DND-41 (cell line): ENCODE measurements around the gene POLR2F.
"Not testable (repeated sequence)": the region's sequence is repeated elsewhere in the genome, so short reads cannot be mapped to it uniquely, and the experiment has no call there.

Experiments
- CTCF ChIP-seq: IDR thresholded peaks from 2 replicates; pipeline ENCODE4 v1.5.1; 2012; ENCODE audit warnings: borderline replicate concordance, low read length, moderate library complexity, mild to moderate bottlenecking; ENCODE audit not compliant: poor library complexity, severe bottlenecking; ENCODE audit errors: extremely low read depth
- EZH2 ChIP-seq: IDR thresholded peaks from 3 replicates; pipeline ENCODE4 v1.6.1; 2012; ENCODE audit warnings: borderline replicate concordance, low read depth, mild to moderate bottlenecking, moderate library complexity, low read length, inconsistent platforms; ENCODE audit not compliant: severe bottlenecking

GRCh38 chr22:37947142-37947795 is 6.2 kb upstream of the POLR2F start:
- TF ChIP-seq EZH2, CTCF: not testable (repeated sequence)
